Measurements from ENCODE around the gene ZNF516.

Gene ZNF516

GRCh38 chr18:76532875-76533274 lies 37.8 kb upstream of the ZNF516 start (continued):
- TF ChIP-seq CSRNP3 (CRISPR knock-in tag; IDR thresholded peaks at IDR 0.05): no peak
- no peak for TF ChIP-seq ZNF565 (CRISPR knock-in tag; conservative IDR thresholded peaks at IDR 0.05; ENCODE audit: low read depth)
- no peak for TF ChIP-seq ARNTL (CRISPR knock-in tag; IDR thresholded peaks at IDR 0.05; ENCODE audit: borderline replicate concordance, low read depth)
- TF ChIP-seq, protein P1, sequence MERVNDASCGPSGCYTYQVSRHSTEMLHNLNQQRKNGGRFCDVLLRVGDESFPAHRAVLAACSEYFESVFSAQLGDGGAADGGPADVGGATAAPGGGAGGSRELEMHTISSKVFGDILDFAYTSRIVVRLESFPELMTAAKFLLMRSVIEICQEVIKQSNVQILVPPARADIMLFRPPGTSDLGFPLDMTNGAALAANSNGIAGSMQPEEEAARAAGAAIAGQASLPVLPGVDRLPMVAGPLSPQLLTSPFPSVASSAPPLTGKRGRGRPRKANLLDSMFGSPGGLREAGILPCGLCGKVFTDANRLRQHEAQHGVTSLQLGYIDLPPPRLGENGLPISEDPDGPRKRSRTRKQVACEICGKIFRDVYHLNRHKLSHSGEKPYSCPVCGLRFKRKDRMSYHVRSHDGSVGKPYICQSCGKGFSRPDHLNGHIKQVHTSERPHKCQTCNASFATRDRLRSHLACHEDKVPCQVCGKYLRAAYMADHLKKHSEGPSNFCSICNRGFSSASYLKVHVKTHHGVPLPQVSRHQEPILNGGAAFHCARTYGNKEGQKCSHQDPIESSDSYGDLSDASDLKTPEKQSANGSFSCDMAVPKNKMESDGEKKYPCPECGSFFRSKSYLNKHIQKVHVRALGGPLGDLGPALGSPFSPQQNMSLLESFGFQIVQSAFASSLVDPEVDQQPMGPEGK (CRISPR knock-in tag; IDR thresholded peaks at IDR 0.05; ENCODE audit: borderline replicate concordance): no peak
- no peak for TF ChIP-seq ZFP30 (CRISPR knock-in tag; IDR thresholded peaks at IDR 0.05)
- no peak for TF ChIP-seq TCF4 (CRISPR knock-in tag; IDR thresholded peaks at IDR 0.05; ENCODE audit: borderline replicate concordance)

DNA sequence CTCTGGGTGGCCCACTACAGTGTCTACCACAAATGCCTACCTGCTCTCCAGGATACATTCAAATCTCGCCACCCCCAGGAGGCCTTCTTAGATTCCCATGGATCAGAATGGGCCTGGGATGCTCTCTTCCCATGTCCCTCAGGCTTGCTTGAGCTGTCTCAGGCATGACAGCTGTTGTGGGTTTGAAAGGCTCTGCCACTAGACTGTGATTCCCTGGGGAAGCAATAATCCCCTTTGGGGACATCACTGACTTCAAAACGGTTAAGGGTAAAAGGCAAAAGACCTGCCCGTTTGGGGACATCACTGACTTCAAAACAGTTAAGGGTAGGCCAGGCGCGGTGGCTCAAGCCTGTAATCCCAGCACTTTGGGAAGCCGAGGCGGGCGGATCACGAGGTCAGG lies 35.8 kb upstream of the ZNF516 start:
- ATAC-seq: no peak
- TF ChIP-seq CSRNP3 (CRISPR knock-in tag; IDR thresholded peaks at IDR 0.05): no peak
- TF ChIP-seq GLIS3 (CRISPR knock-in tag; IDR thresholded peaks at IDR 0.05): no peak
- no peak for TF ChIP-seq ZFP30 (CRISPR knock-in tag; IDR thresholded peaks at IDR 0.05)
- no peak for TF ChIP-seq PPARA (CRISPR knock-in tag; IDR thresholded peaks at IDR 0.05; ENCODE audit: borderline replicate concordance)
- no peak for TF ChIP-seq SNAI2 (CRISPR knock-in tag; IDR thresholded peaks at IDR 0.05)
- no peak for TF ChIP-seq TSHZ2 (CRISPR knock-in tag; IDR thresholded peaks at IDR 0.05)
- TF ChIP-seq TOX (CRISPR knock-in tag; IDR thresholded peaks at IDR 0.05; ENCODE audit: borderline replicate concordance): no peak
- TF ChIP-seq TCF4 (CRISPR knock-in tag; IDR thresholded peaks at IDR 0.05; ENCODE audit: borderline replicate concordance): no peak
- TF ChIP-seq ZFP3 (CRISPR knock-in tag; IDR thresholded peaks at IDR 0.05): no peak
- TF ChIP-seq, protein P2, sequence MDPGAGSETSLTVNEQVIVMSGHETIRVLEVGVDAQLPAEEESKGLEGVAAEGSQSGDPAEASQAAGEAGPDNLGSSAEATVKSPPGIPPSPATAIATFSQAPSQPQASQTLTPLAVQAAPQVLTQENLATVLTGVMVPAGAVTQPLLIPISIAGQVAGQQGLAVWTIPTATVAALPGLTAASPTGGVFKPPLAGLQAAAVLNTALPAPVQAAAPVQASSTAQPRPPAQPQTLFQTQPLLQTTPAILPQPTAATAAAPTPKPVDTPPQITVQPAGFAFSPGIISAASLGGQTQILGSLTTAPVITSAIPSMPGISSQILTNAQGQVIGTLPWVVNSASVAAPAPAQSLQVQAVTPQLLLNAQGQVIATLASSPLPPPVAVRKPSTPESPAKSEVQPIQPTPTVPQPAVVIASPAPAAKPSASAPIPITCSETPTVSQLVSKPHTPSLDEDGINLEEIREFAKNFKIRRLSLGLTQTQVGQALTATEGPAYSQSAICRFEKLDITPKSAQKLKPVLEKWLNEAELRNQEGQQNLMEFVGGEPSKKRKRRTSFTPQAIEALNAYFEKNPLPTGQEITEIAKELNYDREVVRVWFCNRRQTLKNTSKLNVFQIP (CRISPR knock-in tag; IDR thresholded peaks at IDR 0.05; ENCODE audit: borderline replicate concordance, low read depth): no peak
- TF ChIP-seq ZNF565 (CRISPR knock-in tag; conservative IDR thresholded peaks at IDR 0.05; ENCODE audit: low read depth): no peak
- TF ChIP-seq BACH2 (CRISPR knock-in tag; IDR thresholded peaks at IDR 0.05; ENCODE audit: borderline replicate concordance): no peak
- no peak for TF ChIP-seq ARNTL (CRISPR knock-in tag; IDR thresholded peaks at IDR 0.05; ENCODE audit: borderline replicate concordance, low read depth)
- no peak for TF ChIP-seq RARB (CRISPR knock-in tag; IDR thresholded peaks at IDR 0.05)

- ATAC-seq: no peak
- TF ChIP-seq PPARA (CRISPR knock-in tag; IDR thresholded peaks at IDR 0.05; ENCODE audit: borderline replicate concordance) (no peak), ZNF8 (CRISPR knock-in tag; IDR thresholded peaks at IDR 0.05) (no peak), CSDC2 (CRISPR knock-in tag; IDR thresholded peaks at IDR 0.05) (no peak), CSRNP3 (CRISPR knock-in tag; IDR thresholded peaks at IDR 0.05) (no peak), TOX (CRISPR knock-in tag; IDR thresholded peaks at IDR 0.05; ENCODE audit: borderline replicate concordance) (no peak), TSHZ2 (CRISPR knock-in tag; IDR thresholded peaks at IDR 0.05) (no peak), ZNF565 (CRISPR knock-in tag; conservative IDR thresholded peaks at IDR 0.05; ENCODE audit: low read depth) (no peak), OSR1 (CRISPR knock-in tag; IDR thresholded peaks at IDR 0.05) (no peak)
- TF ChIP-seq, protein P2 (CRISPR knock-in tag; IDR thresholded peaks at IDR 0.05; ENCODE audit: borderline replicate concordance, low read depth): no peak
Observed at GRCh38 chr18:76530391-76530790, 35.3 kb upstream of the ZNF516 start.
